ENCODE data around the gene ASB10.
A peak's percentile ranks its signal among the peaks of the same experiment; 100 is the strongest.

The ASB10 gene

DNA sequence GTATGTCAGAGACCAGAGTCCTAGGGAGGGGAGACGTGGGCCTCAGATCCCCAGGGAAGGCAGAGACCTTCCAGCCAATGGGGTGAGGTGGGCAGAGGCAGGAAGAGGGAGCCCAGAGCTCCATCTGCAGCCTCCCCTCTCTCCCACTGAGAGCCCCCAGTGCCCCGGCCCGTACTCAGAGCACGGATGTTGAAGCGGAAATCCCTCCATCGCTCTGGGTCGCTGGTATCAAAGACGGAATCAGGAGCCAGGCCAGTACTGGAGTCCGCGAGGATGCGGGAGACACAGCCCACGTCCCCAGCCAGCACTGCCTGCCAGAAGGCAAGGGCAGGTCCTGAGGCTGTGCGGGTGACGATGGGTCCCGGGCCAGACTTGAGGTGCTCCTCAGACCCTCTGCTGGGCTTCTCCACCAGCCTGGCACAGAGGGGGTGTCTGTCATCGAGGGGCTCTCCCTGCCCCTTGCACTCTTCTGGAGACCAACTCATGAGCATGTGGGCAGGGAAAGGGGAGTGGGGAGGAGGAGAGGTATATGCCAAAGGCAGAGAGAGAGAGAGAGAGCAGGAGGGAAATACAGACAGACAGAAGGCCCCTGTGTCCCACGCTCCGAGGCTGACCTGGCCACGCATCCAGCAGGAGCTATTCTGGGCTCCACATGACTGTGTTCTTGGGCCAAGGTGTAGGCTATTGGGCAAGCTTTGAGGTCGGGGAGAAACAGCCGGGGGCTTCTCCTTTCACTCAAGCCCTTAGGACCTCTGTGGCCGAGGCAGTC, at the start of gene ASB10:
TSS of gene ASB10 (minus strand) at position 611 of the 769 bp plus-strand sequence. CDS start at position 491, 120 bp downstream.
- DNase-seq = no peak

- DNase-seq = no peak
Measured at GRCh38 chr7:151236406-151236805, 49.4 kb upstream of the ASB10 start.

DNA sequence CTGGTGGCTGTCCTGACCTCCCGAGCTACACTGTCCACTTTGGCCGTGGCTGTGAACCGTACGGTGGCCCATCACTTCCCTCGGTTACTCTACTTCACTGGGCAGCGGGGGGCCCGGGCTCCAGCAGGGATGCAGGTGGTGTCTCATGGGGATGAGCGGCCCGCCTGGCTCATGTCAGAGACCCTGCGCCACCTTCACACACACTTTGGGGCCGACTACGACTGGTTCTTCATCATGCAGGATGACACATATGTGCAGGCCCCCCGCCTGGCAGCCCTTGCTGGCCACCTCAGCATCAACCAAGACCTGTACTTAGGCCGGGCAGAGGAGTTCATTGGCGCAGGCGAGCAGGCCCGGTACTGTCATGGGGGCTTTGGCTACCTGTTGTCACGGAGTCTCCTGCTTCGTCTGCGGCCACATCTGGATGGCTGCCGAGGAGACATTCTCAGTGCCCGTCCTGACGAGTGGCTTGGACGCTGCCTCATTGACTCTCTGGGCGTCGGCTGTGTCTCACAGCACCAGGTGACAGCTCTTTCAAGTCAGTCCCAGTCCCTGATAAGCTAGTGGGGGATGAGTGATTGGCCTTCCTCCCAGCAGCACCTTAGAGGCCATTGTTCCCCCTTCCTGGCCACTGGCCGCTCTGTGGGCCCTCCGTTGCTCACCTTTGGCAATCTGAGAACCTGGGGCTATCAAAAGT, 48.2 kb upstream of the ASB10 start:
- DNase-seq = no peak

- DNase-seq = no peak
Measured at GRCh38 chr7:151233804-151234203, 46.8 kb upstream of the ASB10 start.

GRCh38 chr7:151232917-151233701, 46.1 kb upstream of the ASB10 start:
- DNase-seq = peak in 27 of 56 donors; percentile 20 to 77 (median 42)

DNA sequence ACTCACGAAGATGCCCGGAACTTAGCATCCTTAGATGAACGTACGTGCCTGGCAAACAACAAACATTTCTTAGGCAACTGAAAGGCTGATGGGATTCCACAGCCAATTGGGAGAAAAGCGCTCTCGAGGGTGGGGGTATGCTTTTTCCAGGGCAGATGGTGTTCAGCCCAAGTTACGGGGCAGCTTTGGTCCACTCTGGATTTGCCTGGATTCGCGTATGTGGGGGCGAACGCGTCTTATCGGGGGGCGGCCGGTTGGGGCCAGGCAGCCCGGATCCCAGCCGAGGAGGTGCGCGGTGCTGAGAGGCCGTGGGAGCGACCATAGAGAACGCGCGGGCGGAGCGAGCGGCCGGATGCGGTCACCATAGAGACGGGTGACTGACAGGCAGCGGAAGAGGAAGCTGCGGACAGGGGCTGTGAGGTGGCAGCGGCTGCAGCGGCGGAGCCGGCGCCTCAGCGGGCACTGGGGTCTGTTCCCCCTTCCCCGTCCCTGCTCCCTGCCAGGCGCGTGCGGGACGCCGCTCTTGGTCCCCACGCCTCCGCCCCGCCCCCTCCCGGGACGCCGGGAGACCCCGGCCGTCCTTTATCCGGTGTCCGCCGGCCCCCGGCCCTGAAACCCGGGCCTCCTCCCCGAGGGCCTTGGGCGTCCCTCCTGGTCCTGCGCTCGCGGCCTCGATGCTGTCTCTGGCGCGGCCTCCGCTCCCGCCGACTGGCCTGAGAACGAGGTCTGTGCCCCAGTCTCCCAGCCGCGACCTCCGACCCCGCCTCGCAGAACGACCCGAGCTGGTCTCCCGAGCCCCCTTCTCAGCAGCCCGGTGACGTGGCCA, 45.3 kb upstream of the ASB10 start, which contains the start of gene CHPF2:
TSS of gene CHPF2 (plus strand) at position 393 of the 826 bp plus-strand sequence. CDS start 1,529 bp downstream, outside the sequence.
- DNase-seq = peak; percentile 11 to 93 (median 81)

GRCh38 chr7:151231080-151231479, 44.0 kb upstream of the ASB10 start:
- DNase-seq = no peak

DNA sequence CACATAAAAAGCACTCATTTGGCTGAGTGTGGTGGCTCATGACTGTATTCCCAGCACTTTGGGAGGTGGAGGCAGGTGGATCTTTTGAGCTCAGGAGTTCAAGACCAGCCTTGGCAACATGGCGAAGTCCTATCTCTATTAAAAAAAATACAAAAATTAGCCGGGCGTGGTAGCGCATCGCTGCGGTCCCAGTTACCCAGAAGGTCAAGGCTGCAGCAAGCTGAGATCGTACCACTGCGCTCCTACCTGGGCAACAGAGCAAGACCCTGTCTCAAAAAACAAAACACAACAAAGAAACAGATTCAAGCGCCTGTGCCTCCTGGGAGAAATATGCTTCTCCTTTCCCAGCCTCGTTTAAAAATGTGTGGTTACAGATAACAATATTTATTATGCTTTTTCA, 42.2 kb upstream of the ASB10 start:
- no peak for DNase-seq

GRCh38 chr7:151228024-151228866, 41.2 kb upstream of the ASB10 start:
- peak in 1 of 56 donors; percentile 15 for DNase-seq

DNA sequence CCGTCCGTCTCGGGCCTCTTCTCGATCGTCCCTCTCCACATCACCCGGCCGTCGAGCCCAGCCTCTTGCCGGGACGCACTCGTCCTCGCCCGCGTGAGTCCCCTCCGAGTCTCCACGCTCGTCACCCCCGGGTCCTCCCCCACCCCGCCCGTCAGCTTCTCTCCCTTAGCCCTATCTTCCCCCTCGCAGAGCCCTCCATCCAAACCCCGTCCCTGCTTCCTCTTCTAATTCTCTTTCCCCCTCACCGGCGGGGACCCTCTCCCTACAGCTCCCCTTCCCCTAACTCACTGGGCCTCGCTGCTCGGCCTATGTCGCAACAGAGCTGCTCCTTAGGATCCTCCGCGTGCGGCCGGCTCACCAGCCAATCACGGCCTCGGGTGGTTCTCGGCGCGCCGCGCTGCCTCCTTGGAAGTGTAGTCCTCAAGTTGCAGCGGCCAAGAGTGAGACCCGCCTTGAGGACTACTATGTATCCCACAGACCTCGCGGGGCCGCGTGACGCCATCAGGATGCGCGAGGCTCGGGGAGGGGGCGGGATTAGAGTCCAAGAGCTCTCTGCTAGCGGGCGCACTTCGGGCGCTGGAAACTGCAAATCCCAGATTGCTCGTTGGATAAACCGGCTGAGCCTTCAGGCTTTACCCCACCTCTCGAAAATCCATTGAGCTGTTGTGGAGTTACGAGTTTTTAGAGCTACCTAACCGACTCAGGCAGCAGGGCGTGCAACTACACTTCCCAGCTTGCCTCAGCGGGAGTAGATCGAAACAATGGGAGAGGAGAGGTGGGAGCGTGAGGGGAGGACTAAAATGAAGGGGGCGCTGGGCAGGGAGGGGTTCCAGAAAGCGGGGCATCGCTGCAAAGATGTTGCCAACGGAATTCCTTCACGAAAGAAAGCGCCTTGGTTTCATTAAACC, 40.1 kb upstream of the ASB10 start, which contains the start of gene ABCF2:
TSS of gene ABCF2 (minus strand) at position 331 of the 908 bp plus-strand sequence. CDS start 747 bp downstream, outside the sequence.
- DNase-seq = peak; percentile 91 to 100 (median 98)

- DNase-seq = no peak
Measured at GRCh38 chr7:151226560-151226874, 39.5 kb upstream of the ASB10 start.

DNA sequence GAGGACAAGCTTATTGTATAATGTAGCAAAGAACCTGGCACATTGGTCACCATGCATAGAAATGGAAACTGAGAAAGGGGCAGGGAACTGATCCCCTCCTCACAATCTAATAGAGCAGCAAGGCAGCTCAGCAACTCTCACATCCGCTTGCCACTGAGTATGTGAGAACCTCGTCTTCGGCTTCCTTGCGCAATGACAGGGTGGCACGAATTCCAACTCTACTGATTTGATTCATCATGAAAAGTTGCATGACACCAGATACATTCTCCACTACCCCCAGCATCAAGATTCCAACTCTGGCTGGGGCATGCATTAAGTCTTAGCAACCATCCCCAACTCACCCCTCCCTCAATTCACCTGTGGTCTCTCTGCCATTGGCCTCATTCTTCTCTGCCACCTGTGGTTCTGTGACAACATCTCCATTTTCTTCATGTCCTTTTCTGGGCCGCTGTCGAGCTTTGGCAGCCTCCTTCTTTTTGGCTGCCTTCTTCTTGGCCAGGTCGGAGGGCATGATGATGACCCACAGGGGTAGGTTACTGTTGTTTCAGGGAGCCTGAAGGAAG, 39.0 kb upstream of the ASB10 start:
- DNase-seq = no peak

GRCh38 chr7:151223728-151224127, 36.7 kb upstream of the ASB10 start:
- no peak for DNase-seq

DNA sequence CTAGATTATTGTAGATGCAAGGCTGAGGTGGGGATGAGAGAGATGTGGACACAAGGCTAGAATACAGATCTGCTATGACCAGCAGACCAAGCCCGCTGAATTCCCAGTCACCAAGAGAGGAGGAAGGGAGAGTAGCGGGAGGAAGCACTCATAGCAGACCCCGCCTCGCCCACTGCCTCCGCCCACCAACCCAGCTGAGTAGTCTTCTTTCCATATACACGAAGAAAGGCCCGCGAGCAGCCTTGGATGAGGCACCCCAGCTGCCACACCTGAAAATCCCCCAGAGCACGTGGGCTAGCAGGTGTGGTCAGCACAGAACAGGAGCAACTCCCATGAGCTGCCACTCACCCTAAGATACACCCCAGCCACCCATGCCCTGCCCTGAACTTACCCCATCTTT, 31.1 kb upstream of the ASB10 start:
- no peak for DNase-seq

- DNase-seq = no peak
Measured at GRCh38 chr7:151215396-151215795, 28.3 kb upstream of the ASB10 start.

GRCh38 chr7:151213826-151214225, 26.8 kb upstream of the ASB10 start:
- DNase-seq = no peak

- DNase-seq = no peak
Measured at GRCh38 chr7:151212626-151213025, 25.6 kb upstream of the ASB10 start.

GRCh38 chr7:151211155-151211772, 24.2 kb upstream of the ASB10 start:
- no peak for DNase-seq

Data from nucleus accumbens (tissue), 56 donors.